ENCODE results near the gene XDH. TPM values are rescaled to one million over a fixed set of nuclear protein-coding genes. Genes with fewer than 3 reads are reported as not detected.

The XDH gene
- total and polyA plus RNA-seq, 9 donors, result 0.12 to 0.13 TPM; not detected in 7

- 85 to 90% (median 88%) methylated on average over 5 of the region's 5 CpGs for WGBS, 3 donors
- no peak for TF ChIP-seq EP300 (IDR thresholded peaks at IDR 0.05)
- TF ChIP-seq, protein P1, sequence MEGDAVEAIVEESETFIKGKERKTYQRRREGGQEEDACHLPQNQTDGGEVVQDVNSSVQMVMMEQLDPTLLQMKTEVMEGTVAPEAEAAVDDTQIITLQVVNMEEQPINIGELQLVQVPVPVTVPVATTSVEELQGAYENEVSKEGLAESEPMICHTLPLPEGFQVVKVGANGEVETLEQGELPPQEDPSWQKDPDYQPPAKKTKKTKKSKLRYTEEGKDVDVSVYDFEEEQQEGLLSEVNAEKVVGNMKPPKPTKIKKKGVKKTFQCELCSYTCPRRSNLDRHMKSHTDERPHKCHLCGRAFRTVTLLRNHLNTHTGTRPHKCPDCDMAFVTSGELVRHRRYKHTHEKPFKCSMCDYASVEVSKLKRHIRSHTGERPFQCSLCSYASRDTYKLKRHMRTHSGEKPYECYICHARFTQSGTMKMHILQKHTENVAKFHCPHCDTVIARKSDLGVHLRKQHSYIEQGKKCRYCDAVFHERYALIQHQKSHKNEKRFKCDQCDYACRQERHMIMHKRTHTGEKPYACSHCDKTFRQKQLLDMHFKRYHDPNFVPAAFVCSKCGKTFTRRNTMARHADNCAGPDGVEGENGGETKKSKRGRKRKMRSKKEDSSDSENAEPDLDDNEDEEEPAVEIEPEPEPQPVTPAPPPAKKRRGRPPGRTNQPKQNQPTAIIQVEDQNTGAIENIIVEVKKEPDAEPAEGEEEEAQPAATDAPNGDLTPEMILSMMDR (IDR thresholded peaks at IDR 0.05), result no peak
- no peak for TF ChIP-seq POLR2A (IDR thresholded peaks at IDR 0.05)
- no peaks in the 10 kb centered on the region for H3K36me3 ChIP-seq
- no peak overlapping the region for H3K27ac ChIP-seq
- no peaks in the 10 kb centered on the region for H3K4me1 ChIP-seq (ENCODE audit: insufficient read depth)
- H3K27me3 ChIP-seq, result no peaks in the 10 kb centered on the region
- DNase-seq, result no peak
- intact Hi-C loops (cut with DNase I), result no loop called here
- no peak overlapping the region for H3K4me3 ChIP-seq
- H3K9me3 ChIP-seq, result no peaks in the 10 kb centered on the region
These were observed 127.5 kb downstream of the XDH start for GRCh38 chr2:31286961-31287550.

- 64 to 71% (median 71%) methylated on average over 4 of the region's 4 CpGs for WGBS, 3 donors
- intact Hi-C loops (cut with DNase I), result no loop called here
These were observed 128.3 kb downstream of the XDH start for GRCh38 chr2:31286230-31286629.

More at GRCh38 chr2:31286230-31286629, 128.3 kb downstream of the XDH start:
- DNase-seq, result no peak
- Histone ChIP-seq H3K4me3 (no peak overlapping the region), H3K27ac (no peak overlapping the region), H3K36me3 (no peaks in the 10 kb centered on the region), H3K4me1 (ENCODE audit: insufficient read depth) (no peaks in the 10 kb centered on the region), H3K27me3 (no peaks in the 10 kb centered on the region), H3K9me3 (no peaks in the 10 kb centered on the region)
- TF ChIP-seq, protein P1 (IDR thresholded peaks at IDR 0.05), result no peak
- TF ChIP-seq POLR2A (IDR thresholded peaks at IDR 0.05) (no peak), EP300 (IDR thresholded peaks at IDR 0.05) (no peak)

Other genes with a start within 250 kb of the XDH start
- under 1 TPM in 5 of 7 donors, not detected in 2; 0.05 to 0.23 (median 0.08) TPM for gene CAPN14, start 197.2 kb downstream of the XDH start, total RNA-seq
- under 1 TPM; 0.05 TPM for gene CAPN14, start 197.2 kb downstream of the XDH start, polyA plus RNA-seq
- gene EHD3, start 180.6 kb downstream of the XDH start, total RNA-seq, result 1 to 10 TPM; 2.9 to 5.8 (median 3.5) TPM
- 10 to 100 TPM in 1 of 2 donors, 1 to 10 TPM in 1; 2.8 to 10.6 TPM for gene EHD3, start 180.6 kb downstream of the XDH start, polyA plus RNA-seq
- 1 to 10 TPM in 1 of 7 donors, under 1 TPM in 4, not detected in 2; 0.12 to 7.0 (median 0.30) TPM for gene SRD5A2, start 166.2 kb upstream of the XDH start, total RNA-seq
- under 1 TPM in 1 of 2 donors, not detected in 1; 0.07 TPM for gene SRD5A2, start 166.2 kb upstream of the XDH start, polyA plus RNA-seq

All from ovary (tissue), 9 donors.